ENCODE results near the gene RANBP1.
"Not testable (repeated sequence)": the region's sequence is repeated elsewhere in the genome, so short reads cannot be mapped to it uniquely, and the experiment has no call there.

RANBP1 gene
- total RNA-seq: 36.1 to 122 (median 41.9) reads per million in 4 experiments

- DNase-seq: no peak
Observed at GRCh38 chr22:20115691-20116375, at the start of gene RANBP1. Gene RANBP1, plus strand, starts transcription at chr22:20116104. Its CDS starts 81 bp downstream, at chr22:20116185.

- no peak for DNase-seq
Observed at GRCh38 chr22:20066617-20067383, 49.1 kb upstream of the RANBP1 start.

DNA sequence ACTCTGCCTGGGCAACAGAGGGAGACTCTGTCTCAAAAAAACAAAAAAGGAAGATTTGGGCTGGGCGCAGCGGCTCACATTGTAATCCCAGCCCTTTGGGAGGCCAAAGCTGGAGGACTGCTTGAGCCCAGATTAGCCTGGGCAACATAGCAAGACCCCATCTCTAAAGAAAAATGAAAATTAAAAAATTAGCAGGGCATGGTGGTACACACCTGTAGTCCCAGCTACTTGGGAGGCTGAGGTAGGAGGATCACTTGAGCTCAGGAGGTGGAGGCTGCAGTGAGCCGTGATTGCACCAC lies 48.6 kb upstream of the RANBP1 start:
- DNase-seq: not testable (repeated sequence)

DNA sequence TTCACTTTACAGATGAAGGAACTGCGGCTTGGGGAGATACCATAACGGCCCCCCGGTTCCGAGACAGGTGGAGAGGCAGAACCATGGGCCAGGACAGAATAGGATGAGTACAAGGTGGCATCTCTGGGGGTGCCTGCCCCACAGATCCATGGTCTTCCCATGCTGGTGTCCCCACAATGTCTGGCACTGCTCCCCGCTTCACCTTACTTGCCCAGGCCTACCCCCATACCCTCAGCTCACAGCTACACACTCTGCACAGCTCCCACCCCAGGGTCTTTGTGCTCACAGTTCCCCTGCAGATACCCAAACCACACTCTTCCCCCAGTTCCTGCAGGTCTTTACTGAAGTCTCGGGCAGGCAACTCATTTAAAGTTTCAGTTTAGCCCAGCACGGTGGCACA lies 47.3 kb upstream of the RANBP1 start:
- no peak for DNase-seq

GRCh38 chr22:20069331-20070042 lies 46.4 kb upstream of the RANBP1 start:
- DNase-seq: no peak

DNA sequence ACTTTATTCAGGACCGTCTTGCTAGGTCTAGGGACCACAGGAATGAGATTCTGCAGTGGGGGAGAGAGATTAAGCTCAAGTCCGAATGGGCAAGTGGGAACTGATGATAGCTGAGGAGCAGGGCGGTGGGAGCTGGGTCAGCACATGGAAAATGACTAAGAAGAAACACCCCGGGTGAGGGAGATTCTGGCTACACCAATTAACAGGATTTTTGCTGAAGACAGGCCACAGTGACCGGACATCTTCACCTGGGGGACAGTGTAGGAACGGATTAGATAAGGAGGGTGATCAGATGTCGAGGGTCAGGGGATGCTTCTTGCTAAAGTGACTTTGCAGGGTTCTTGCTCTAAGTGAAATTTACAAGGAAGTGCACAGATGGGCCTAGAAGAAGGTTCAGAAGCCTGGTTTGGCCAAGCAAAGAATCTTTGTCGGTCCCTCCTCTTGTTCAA lies 44.4 kb upstream of the RANBP1 start:
- DNase-seq: no peak

GRCh38 chr22:20076627-20077172 lies 39.2 kb upstream of the RANBP1 start:
- no peak for DNase-seq

- peak; percentile 60 for DNase-seq
Observed at GRCh38 chr22:20079745-20080444, 36.0 kb upstream of the RANBP1 start, which contains the start of gene DGCR8. Gene DGCR8, plus strand, starts transcription at chr22:20080241. Its CDS starts 5,723 bp downstream, at chr22:20085964.

DNA sequence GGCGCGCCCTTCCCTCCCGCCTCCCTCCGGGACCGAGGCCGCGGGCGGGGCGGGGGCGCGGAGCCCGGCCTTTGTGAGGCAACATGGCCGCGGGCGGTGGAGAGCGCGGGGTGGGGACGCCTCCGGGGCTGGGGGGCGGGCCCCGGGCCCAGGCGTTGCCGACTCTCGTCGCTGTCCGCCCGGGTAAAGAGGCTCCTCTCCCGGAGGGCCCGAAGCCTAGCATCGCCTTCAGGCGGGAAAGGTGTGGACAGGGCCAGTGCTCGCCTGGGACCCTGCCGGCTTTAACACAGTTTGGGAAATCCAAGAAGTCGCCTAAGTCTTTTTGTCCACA lies 35.5 kb upstream of the RANBP1 start:
- peak; percentile 68 for DNase-seq

DNA sequence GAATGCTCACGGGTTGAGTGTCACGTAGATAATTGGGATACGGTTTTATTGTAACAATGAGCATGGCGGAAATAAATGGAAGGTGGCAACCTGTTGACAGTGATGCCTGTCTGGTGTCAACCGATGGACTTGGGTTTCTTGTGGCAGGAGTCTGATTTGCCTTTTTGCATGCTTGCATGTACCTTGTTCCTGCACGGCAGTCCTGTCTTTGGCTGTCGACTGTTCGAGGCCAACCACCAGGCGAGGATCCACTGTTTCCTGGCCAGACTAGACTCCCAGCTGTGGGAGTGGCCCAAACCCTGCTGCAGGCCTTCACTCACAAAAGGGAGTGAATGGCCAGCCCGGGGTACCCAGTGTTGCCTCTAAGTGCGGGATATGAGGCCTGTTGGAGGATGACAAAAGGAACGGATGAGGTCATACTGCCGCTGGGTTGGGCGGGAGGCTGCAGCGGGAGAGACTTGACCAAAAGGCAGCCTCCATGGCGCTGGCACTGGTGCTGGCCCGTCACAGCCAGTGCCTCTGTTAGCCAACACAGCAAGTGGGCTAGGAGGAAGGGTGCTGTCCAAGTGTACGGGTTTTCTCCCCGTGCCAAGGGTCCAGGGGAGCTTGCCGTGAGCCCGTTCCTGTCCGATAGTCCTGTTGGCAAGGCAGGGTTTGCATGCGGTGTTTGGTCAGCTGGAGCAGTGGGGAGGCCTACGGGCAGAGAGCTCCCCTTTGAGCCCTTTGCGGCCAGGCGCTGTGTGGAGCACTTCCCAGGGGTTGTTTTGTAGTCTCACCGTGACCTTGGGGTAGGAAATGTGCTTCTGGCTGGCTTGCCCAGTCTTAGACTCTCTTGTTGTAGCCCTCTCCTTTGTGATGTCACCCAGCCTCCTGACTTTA lies 34.9 kb upstream of the RANBP1 start:
- DNase-seq: no peak

GRCh38 chr22:20083157-20083890 lies 32.6 kb upstream of the RANBP1 start:
- no peak for DNase-seq

GRCh38 chr22:20083891-20084546 lies 31.9 kb upstream of the RANBP1 start:
- no peak for DNase-seq

GRCh38 chr22:20084547-20085413 lies 31.1 kb upstream of the RANBP1 start:
- no peak for DNase-seq

- no peak for DNase-seq
Observed at GRCh38 chr22:20085651-20086050, 30.3 kb upstream of the RANBP1 start.

GRCh38 chr22:20086101-20086599 lies 29.8 kb upstream of the RANBP1 start:
- no peak for DNase-seq

GRCh38 chr22:20086763-20087162 lies 29.1 kb upstream of the RANBP1 start:
- DNase-seq: no peak

DNA sequence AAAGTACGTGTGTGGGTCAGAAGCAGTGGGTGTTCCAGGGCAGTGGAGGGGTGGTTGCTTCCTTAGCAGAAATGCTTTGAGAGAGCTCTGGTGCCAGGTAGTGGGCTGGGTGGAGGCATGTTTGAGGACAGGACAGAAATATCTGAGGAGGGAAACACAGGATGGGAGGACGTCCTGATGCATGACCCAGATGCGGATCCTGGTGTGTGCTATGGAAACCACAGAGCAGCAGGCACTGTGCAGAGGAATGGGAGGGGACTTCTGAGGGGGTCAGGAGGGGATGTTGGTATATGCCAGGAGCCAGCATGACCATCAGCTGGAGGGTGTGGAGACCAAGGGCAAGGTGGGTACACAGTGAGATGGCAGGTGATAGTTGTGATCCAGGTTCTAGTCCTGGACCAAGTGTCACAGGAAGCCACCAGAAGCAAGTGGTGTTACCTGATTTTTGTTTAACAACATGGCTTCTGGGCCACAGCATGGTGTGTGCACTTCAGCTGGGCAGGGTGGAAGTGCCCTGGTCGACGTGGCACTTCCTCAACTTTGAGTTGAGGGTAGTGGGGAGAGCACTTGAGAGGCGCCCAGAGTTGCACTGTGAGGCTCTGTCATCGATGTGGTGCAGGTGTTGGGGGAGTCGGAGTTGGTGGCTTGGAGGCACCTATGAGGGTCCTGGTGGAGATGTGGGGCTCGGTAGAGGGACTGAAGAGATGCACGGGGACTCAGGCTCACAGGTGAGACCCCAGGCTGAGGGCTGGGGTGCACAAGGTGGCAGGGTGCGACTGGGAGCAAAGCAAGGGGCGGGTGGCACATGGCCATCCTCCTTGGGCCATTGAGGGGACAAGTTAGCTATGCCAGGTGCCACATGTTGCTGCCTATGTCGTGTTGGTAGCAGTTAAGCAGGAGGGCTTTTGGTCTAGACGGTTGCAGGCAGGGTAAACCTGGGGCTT lies 28.3 kb upstream of the RANBP1 start:
- DNase-seq: no peak

GRCh38 chr22:20088263-20088648 lies 27.6 kb upstream of the RANBP1 start:
- no peak for DNase-seq
